ENCODE results near the gene RPUSD2.
A peak's percentile ranks its signal among the peaks of the same experiment; 100 is the strongest.

Gene RPUSD2

GRCh38 chr15:40569129-40569953 is at the start of gene RPUSD2:
RPUSD2 (plus strand) TSS chr15:40569299; CDS start chr15:40569338, 39 bp downstream.
- Histone ChIP-seq H3K36me3 (ENCODE audit: control insufficient read depth, low read depth, low read length) (peaks cover 19% of the 10 kb centered on the region), H3K4me3 (ENCODE audit: low read length) (peak within 1 kb of the TSS; percentile 92), H3K27ac (ENCODE audit: low read length) (peak within 1 kb of the TSS; percentile 64), H3K27me3 (ENCODE audit: control insufficient read depth, insufficient read depth, low read length) (no peaks in the 10 kb centered on the region), H3K9ac (ENCODE audit: low read length) (peak within 1 kb of the TSS; percentile 86), H3K4me1 (ENCODE audit: control insufficient read depth, low read depth, low read length) (peaks cover 13% of the 10 kb centered on the region), H3K9me3 (ENCODE audit: control insufficient read depth, low read depth, low read length) (no peaks in the 10 kb centered on the region)

- Histone ChIP-seq H3K9ac (ENCODE audit: low read length) (no peak overlapping the region), H3K27me3 (ENCODE audit: control insufficient read depth, insufficient read depth, low read length) (no peaks in the 10 kb centered on the region), H3K4me1 (ENCODE audit: control insufficient read depth, low read depth, low read length) (no peaks in the 10 kb centered on the region), H3K36me3 (ENCODE audit: control insufficient read depth, low read depth, low read length) (no peaks in the 10 kb centered on the region), H3K27ac (ENCODE audit: low read length) (no peak overlapping the region), H3K9me3 (ENCODE audit: control insufficient read depth, low read depth, low read length) (no peaks in the 10 kb centered on the region), H3K4me3 (ENCODE audit: low read length) (no peak overlapping the region)
Observed at GRCh38 chr15:40523611-40524010, 45.5 kb upstream of the RPUSD2 start.

GRCh38 chr15:40525855-40526254 is 43.2 kb upstream of the RPUSD2 start:
- no peaks in the 10 kb centered on the region for H3K27me3 ChIP-seq (ENCODE audit: control insufficient read depth, insufficient read depth, low read length)
- no peak overlapping the region for H3K4me3 ChIP-seq (ENCODE audit: low read length)
- no peaks in the 10 kb centered on the region for H3K36me3 ChIP-seq (ENCODE audit: control insufficient read depth, low read depth, low read length)
- H3K9me3 ChIP-seq (ENCODE audit: control insufficient read depth, low read depth, low read length) = no peaks in the 10 kb centered on the region
- no peak overlapping the region for H3K27ac ChIP-seq (ENCODE audit: low read length)
- H3K4me1 ChIP-seq (ENCODE audit: control insufficient read depth, low read depth, low read length) = no peaks in the 10 kb centered on the region
- H3K9ac ChIP-seq (ENCODE audit: low read length) = no peak overlapping the region

GRCh38 chr15:40528801-40529200 is 40.3 kb upstream of the RPUSD2 start:
- Histone ChIP-seq H3K27ac (ENCODE audit: low read length) (no peak overlapping the region), H3K4me1 (ENCODE audit: control insufficient read depth, low read depth, low read length) (no peaks in the 10 kb centered on the region), H3K9ac (ENCODE audit: low read length) (no peak overlapping the region), H3K9me3 (ENCODE audit: control insufficient read depth, low read depth, low read length) (no peaks in the 10 kb centered on the region), H3K4me3 (ENCODE audit: low read length) (no peak overlapping the region), H3K27me3 (ENCODE audit: control insufficient read depth, insufficient read depth, low read length) (no peaks in the 10 kb centered on the region), H3K36me3 (ENCODE audit: control insufficient read depth, low read depth, low read length) (no peaks in the 10 kb centered on the region)

GRCh38 chr15:40533763-40534364 is 35.2 kb upstream of the RPUSD2 start:
- Histone ChIP-seq H3K4me1 (ENCODE audit: control insufficient read depth, low read depth, low read length) (no peaks in the 10 kb centered on the region), H3K4me3 (ENCODE audit: low read length) (no peak overlapping the region), H3K9me3 (ENCODE audit: control insufficient read depth, low read depth, low read length) (no peaks in the 10 kb centered on the region), H3K9ac (ENCODE audit: low read length) (no peak overlapping the region), H3K36me3 (ENCODE audit: control insufficient read depth, low read depth, low read length) (no peaks in the 10 kb centered on the region), H3K27me3 (ENCODE audit: control insufficient read depth, insufficient read depth, low read length) (no peaks in the 10 kb centered on the region), H3K27ac (ENCODE audit: low read length) (no peak overlapping the region)

GRCh38 chr15:40534371-40534770 is 34.7 kb upstream of the RPUSD2 start:
- H3K9ac ChIP-seq (ENCODE audit: low read length) = no peak overlapping the region
- H3K27me3 ChIP-seq (ENCODE audit: control insufficient read depth, insufficient read depth, low read length) = no peaks in the 10 kb centered on the region
- H3K4me1 ChIP-seq (ENCODE audit: control insufficient read depth, low read depth, low read length) = no peaks in the 10 kb centered on the region
- no peaks in the 10 kb centered on the region for H3K36me3 ChIP-seq (ENCODE audit: control insufficient read depth, low read depth, low read length)
- no peak overlapping the region for H3K4me3 ChIP-seq (ENCODE audit: low read length)
- H3K9me3 ChIP-seq (ENCODE audit: control insufficient read depth, low read depth, low read length) = no peaks in the 10 kb centered on the region
- H3K27ac ChIP-seq (ENCODE audit: low read length) = no peak overlapping the region

- no peak overlapping the region for H3K27ac ChIP-seq (ENCODE audit: low read length)
- no peaks in the 10 kb centered on the region for H3K9me3 ChIP-seq (ENCODE audit: control insufficient read depth, low read depth, low read length)
- no peak overlapping the region for H3K4me3 ChIP-seq (ENCODE audit: low read length)
- H3K27me3 ChIP-seq (ENCODE audit: control insufficient read depth, insufficient read depth, low read length) = no peaks in the 10 kb centered on the region
- H3K4me1 ChIP-seq (ENCODE audit: control insufficient read depth, low read depth, low read length) = no peaks in the 10 kb centered on the region
- H3K36me3 ChIP-seq (ENCODE audit: control insufficient read depth, low read depth, low read length) = no peaks in the 10 kb centered on the region
- H3K9ac ChIP-seq (ENCODE audit: low read length) = no peak overlapping the region
Observed at GRCh38 chr15:40536501-40536900, 32.6 kb upstream of the RPUSD2 start.

- Histone ChIP-seq H3K9ac (ENCODE audit: low read length) (no peak overlapping the region), H3K27me3 (ENCODE audit: control insufficient read depth, insufficient read depth, low read length) (no peaks in the 10 kb centered on the region), H3K4me3 (ENCODE audit: low read length) (no peak overlapping the region), H3K4me1 (ENCODE audit: control insufficient read depth, low read depth, low read length) (no peaks in the 10 kb centered on the region), H3K27ac (ENCODE audit: low read length) (no peak overlapping the region), H3K9me3 (ENCODE audit: control insufficient read depth, low read depth, low read length) (no peaks in the 10 kb centered on the region), H3K36me3 (ENCODE audit: control insufficient read depth, low read depth, low read length) (no peaks in the 10 kb centered on the region)
Observed at GRCh38 chr15:40538976-40539375, 30.1 kb upstream of the RPUSD2 start.

- H3K9me3 ChIP-seq (ENCODE audit: control insufficient read depth, low read depth, low read length) = no peaks in the 10 kb centered on the region
- H3K27ac ChIP-seq (ENCODE audit: low read length) = no peak overlapping the region
- H3K4me3 ChIP-seq (ENCODE audit: low read length) = no peak overlapping the region
- H3K9ac ChIP-seq (ENCODE audit: low read length) = no peak overlapping the region
- no peaks in the 10 kb centered on the region for H3K27me3 ChIP-seq (ENCODE audit: control insufficient read depth, insufficient read depth, low read length)
- no peaks in the 10 kb centered on the region for H3K4me1 ChIP-seq (ENCODE audit: control insufficient read depth, low read depth, low read length)
- no peaks in the 10 kb centered on the region for H3K36me3 ChIP-seq (ENCODE audit: control insufficient read depth, low read depth, low read length)
Observed at GRCh38 chr15:40543082-40543481, 26.0 kb upstream of the RPUSD2 start.

GRCh38 chr15:40543631-40544294 is 25.3 kb upstream of the RPUSD2 start:
- H3K36me3 ChIP-seq (ENCODE audit: control insufficient read depth, low read depth, low read length) = no peaks in the 10 kb centered on the region
- H3K9ac ChIP-seq (ENCODE audit: low read length) = no peak overlapping the region
- H3K4me3 ChIP-seq (ENCODE audit: low read length) = no peak overlapping the region
- H3K27me3 ChIP-seq (ENCODE audit: control insufficient read depth, insufficient read depth, low read length) = no peaks in the 10 kb centered on the region
- no peaks in the 10 kb centered on the region for H3K9me3 ChIP-seq (ENCODE audit: control insufficient read depth, low read depth, low read length)
- no peaks in the 10 kb centered on the region for H3K4me1 ChIP-seq (ENCODE audit: control insufficient read depth, low read depth, low read length)
- H3K27ac ChIP-seq (ENCODE audit: low read length) = no peak overlapping the region

GRCh38 chr15:40545457-40545856 is 23.6 kb upstream of the RPUSD2 start:
- H3K36me3 ChIP-seq (ENCODE audit: control insufficient read depth, low read depth, low read length) = no peaks in the 10 kb centered on the region
- H3K9me3 ChIP-seq (ENCODE audit: control insufficient read depth, low read depth, low read length) = no peaks in the 10 kb centered on the region
- H3K27me3 ChIP-seq (ENCODE audit: control insufficient read depth, insufficient read depth, low read length) = no peaks in the 10 kb centered on the region
- H3K27ac ChIP-seq (ENCODE audit: low read length) = no peak overlapping the region
- H3K9ac ChIP-seq (ENCODE audit: low read length) = no peak overlapping the region
- no peak overlapping the region for H3K4me3 ChIP-seq (ENCODE audit: low read length)
- no peaks in the 10 kb centered on the region for H3K4me1 ChIP-seq (ENCODE audit: control insufficient read depth, low read depth, low read length)

All from iPS-18a (cell line).